NCI-H2107 (cell line): Measurements from ENCODE around the gene ANKLE1.

Experiments used
- DNase-seq: peaks from one replicate; lab custom pipeline; 2025; lab: John Stamatoyannopoulos, UW

The ANKLE1 gene

GRCh38 chr19:17307876-17308377 is 26.2 kb downstream of the ANKLE1 start:
- DNase-seq, result no peak

DNA sequence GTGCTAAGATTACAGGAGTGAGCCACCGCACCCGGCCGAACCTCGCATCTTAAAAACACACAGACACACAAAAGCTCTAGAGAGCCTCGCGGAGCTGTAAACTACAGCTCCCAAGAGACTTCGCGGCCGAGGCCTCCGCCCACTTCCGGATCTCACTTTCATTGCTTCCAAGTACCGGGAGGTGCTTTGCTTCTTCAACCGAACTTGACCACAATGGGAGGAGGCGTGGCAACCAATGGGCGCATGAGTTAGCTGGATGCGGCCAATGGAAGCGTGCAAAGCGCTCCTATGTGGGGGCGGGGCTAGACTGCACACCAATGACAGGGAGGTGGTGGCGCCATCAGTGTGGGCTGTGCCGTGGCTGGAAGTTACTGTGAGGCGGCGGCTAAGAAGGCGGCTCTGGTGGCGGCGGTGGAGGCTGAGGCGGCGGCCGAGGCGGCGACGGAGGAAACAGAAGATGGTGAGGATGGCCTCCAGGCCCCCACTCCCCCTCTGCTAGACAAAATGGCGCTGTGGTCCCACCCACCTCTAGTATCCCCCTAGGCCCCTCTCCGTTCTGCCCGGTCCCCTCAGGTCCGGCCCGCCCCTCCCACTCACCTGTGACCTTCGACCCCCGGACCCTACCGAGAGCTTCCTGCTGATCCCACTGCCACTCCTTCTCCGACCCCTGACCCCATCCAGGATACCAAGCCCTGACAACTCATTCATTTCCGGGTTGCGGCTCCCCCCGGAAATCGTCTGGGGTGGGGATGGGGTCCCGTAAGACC is 27.7 kb downstream of the ANKLE1 start, which contains the start of gene DDA1:
DDA1 (plus strand) TSS at position 366 of the 767 bp plus-strand sequence; CDS start at position 458, 92 bp downstream.
- DNase-seq, result peak; percentile 98

- no peak for DNase-seq
Measured at GRCh38 chr19:17309965-17310461, 28.3 kb downstream of the ANKLE1 start.

DNA sequence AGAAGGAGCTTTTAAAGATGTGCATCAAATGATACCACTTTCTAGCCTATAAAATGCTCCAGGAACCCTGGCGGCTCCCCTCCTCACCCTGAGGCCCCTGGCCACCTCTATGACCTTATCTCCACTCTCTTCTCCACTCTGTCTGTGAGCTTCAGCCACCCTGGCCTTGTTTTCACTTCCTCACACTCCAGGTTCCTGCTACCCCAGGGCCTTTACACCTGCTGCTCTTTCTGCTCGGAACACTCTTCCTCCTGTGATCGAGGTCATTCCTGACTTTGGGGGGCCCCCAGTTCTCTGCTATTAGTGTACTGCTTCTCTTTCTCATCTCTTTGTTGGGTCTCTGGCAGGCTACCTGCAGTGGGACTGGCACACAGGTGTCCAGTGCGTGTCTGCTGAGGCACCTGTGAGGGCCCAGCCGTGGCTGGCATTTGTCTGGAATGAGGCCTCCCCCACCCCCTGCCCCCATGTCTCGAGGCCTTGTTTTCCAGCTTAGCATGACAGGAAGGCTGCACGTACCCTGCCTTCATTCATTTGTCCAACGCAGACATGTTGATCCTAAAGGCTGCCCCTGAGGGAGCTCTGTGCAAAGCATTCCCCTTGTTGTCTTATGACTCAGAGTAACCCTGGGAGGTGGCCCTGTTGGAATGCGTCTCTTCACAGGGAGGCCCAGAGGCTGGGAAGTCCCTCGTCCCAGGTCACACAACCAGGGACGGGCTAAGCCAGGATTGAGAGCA is 29.9 kb downstream of the ANKLE1 start:
- no peak for DNase-seq

- no peak for DNase-seq
Measured at GRCh38 chr19:17312189-17313113, 30.8 kb downstream of the ANKLE1 start.

GRCh38 chr19:17314007-17314593 is 32.4 kb downstream of the ANKLE1 start:
- DNase-seq, result no peak

- no peak for DNase-seq
Measured at GRCh38 chr19:17318966-17319365, 37.3 kb downstream of the ANKLE1 start.

- DNase-seq, result no peak
Measured at GRCh38 chr19:17319473-17320238, 38.0 kb downstream of the ANKLE1 start.

DNA sequence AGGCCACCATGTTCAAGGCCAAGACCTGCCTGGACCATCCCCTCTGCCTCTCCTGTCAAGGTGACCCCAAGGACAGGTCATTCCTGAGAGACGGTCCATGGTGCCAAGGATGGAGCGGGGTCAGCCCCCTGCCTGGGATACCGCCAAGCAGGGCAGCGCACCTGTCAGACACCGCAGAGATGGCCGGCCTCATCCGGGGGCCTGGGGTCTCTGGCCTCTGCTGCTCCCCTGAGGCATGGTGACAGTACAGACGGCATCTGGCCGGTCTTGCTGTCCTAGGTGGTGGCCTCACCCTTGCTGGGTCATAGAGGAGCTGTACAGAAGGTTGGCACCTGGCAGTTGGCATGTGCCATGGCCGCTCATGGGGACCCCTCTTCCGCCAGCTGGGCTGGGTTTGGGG is 38.7 kb downstream of the ANKLE1 start:
- DNase-seq, result no peak

GRCh38 chr19:17321655-17322489 is 40.2 kb downstream of the ANKLE1 start:
- DNase-seq, result no peak

GRCh38 chr19:17322854-17323253 is 41.2 kb downstream of the ANKLE1 start:
- DNase-seq, result no peak

GRCh38 chr19:17323300-17323963 is 41.7 kb downstream of the ANKLE1 start:
- no peak for DNase-seq

GRCh38 chr19:17323964-17324332 is 42.2 kb downstream of the ANKLE1 start:
- DNase-seq, result no peak

DNA sequence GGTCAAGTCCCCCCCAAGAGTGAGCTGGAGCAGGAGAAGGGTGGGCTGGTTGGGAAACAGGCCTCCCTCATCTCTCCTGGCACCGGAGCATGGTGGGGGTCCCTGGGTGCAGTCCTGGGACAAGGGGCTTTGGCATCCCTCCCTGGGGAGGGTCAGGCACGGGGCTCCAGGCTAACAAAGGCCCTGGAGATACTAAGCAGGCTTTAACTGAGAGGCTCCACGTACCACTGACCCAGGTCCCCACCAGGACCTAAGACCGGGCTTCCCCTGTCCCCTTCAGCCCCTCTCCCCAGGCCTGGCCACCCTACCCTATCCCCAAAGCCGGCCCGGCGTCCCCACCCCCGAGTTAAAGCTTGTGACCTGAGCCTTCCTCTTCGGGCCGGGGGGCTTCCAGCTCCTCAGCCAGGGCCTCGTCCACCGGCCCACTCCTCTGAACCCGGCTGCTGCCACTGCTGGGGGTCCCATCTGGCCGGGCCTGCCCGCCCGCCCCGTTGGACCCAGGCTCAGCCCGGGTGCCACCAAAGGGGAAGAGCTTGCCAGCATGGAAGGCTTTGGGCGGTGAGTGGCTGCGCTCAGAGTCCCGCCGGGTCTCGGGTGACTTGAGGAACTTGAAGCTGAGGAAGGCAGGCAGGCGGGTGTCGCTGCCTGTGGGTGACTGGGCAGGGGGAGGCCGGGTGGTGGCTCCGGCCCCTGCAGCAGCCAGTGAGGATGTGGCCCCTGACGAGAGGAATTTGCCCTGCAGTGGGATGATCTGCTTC is 42.8 kb downstream of the ANKLE1 start:
- DNase-seq, result no peak

- DNase-seq, result no peak
Measured at GRCh38 chr19:17325133-17325532, 43.4 kb downstream of the ANKLE1 start.

- no peak for DNase-seq
Measured at GRCh38 chr19:17325881-17326594, 44.3 kb downstream of the ANKLE1 start.

DNA sequence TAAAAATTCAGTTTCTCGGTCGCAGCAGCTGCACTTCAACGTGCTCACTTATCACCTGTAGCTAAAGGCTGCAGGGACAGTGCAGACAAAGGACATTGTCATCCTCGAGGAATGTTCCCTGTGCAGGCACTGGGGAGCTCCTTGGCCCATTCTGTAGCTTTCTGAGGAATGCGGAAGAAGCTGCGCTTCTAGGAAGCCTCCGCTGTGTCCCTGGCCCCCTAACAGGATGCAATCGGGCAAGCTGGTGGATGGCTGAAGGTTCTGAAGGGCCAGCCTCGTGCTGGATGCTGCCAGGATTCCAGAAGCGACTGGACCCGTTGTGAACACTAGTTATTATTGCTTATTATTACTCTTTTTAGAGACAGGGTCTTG is 44.9 kb downstream of the ANKLE1 start:
- DNase-seq, result no peak

DNA sequence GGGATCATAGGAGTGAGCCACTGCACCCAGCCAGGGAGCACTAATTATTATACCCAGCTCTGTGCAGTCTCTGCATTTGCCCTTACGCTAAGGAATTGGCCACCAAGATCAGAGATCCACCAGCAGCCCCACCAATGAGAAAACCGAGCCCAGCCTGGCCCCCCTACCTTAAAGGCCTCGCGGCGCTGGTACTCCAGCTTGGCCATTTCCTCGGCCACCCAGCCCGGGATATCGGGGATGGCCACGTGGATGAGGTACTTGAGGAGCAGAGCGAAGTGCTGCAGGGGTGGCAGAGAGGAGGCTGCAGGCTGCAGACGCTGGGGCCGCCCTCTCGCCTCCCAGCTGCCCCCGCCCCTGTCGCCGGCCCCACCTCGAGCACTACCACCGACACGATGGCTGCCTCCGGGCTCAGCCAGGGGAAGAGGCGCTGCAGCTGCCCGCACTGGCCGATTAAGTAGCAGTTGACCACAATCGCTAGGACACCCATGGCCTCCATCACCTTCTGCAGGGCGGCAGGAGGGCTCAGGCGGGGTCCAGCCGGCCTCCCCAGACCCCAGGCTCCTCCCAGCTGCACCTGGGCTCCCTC is 45.5 kb downstream of the ANKLE1 start:
- no peak for DNase-seq
